HG02938 (cell line): ENCODE measurements around the gene LRRC8E.

Source experiments
- ATAC-seq: cut with Tn5 transposase; IDR thresholded peaks from one replicate; pipeline ENCODE4 v1.9.1; 2021; ENCODE audit warnings: mild to moderate bottlenecking, moderate library complexity; ENCODE audit not compliant: unreplicated experiment

LRRC8E gene

GRCh38 chr19:7888145-7888825 lies at the start of gene LRRC8E:
Gene LRRC8E (plus strand): TSS chr19:7888510. CDS start chr19:7895604, 7,094 bp downstream.
- ATAC-seq = no peak

GRCh38 chr19:7839476-7839875 lies 48.8 kb upstream of the LRRC8E start:
- ATAC-seq = no peak

GRCh38 chr19:7840629-7841028 lies 47.7 kb upstream of the LRRC8E start:
- ATAC-seq = no peak

GRCh38 chr19:7841751-7842660 lies 46.3 kb upstream of the LRRC8E start:
- ATAC-seq = no peak

GRCh38 chr19:7842661-7843294 lies 45.5 kb upstream of the LRRC8E start:
- no peak for ATAC-seq

GRCh38 chr19:7843521-7843920 lies 44.8 kb upstream of the LRRC8E start:
- no peak for ATAC-seq

GRCh38 chr19:7844405-7844804 lies 43.9 kb upstream of the LRRC8E start:
- no peak for ATAC-seq

- no peak for ATAC-seq
Observed at GRCh38 chr19:7844951-7845350, 43.4 kb upstream of the LRRC8E start.

GRCh38 chr19:7845390-7846154 lies 42.7 kb upstream of the LRRC8E start:
- ATAC-seq = no peak

- ATAC-seq = no peak
Observed at GRCh38 chr19:7846155-7846646, 42.1 kb upstream of the LRRC8E start.

GRCh38 chr19:7847664-7848063 lies 40.6 kb upstream of the LRRC8E start:
- ATAC-seq = no peak

- no peak for ATAC-seq
Observed at GRCh38 chr19:7848779-7849457, 39.4 kb upstream of the LRRC8E start.

GRCh38 chr19:7849631-7849999 lies 38.7 kb upstream of the LRRC8E start:
- no peak for ATAC-seq

- no peak for ATAC-seq
Observed at GRCh38 chr19:7850000-7850813, 38.1 kb upstream of the LRRC8E start.

GRCh38 chr19:7850945-7851622 lies 37.2 kb upstream of the LRRC8E start:
- ATAC-seq = no peak

GRCh38 chr19:7851623-7852500 lies 36.4 kb upstream of the LRRC8E start:
- no peak for ATAC-seq

GRCh38 chr19:7852851-7853769 lies 35.2 kb upstream of the LRRC8E start:
- ATAC-seq = no peak
